Mucosa of descending colon (tissue), 3 donors: ENCODE data around the gene ARHGDIB. TPM values are rescaled to one million over a fixed set of nuclear protein-coding genes. Genes with fewer than 3 reads are reported as not detected.

Experiments used
- ATAC-seq: fragments of 200-7000 bp; cut with Tn5 transposase; one replicate; pipeline ENCODE4 v1.9.1; 2020; ENCODE audit warnings: mild to moderate bottlenecking, moderate library complexity
- DNase-seq, 3 donors: peaks; one replicate each; pipeline ENCODE4 v3.0.0-alpha.2; 2020
- H3K36me3 ChIP-seq: fragments of 200-600 bp; one replicate; pipeline ENCODE4 v1.8.0; 2021; ENCODE audit warnings: low read depth, mild to moderate bottlenecking
- H3K4me1 ChIP-seq: fragments of 200-600 bp; one replicate; pipeline ENCODE4 v1.8.0; 2021; ENCODE audit warnings: low read depth, mild to moderate bottlenecking
- H3K4me3 ChIP-seq: fragments of 200-600 bp; one replicate; pipeline ENCODE4 v1.8.0; 2021; ENCODE audit warnings: mild to moderate bottlenecking
- H3K9me3 ChIP-seq: fragments of 200-600 bp; one replicate; pipeline ENCODE4 v1.8.0; 2021; ENCODE audit warnings: mild to moderate bottlenecking
- intact Hi-C, 2 donors: fragments of 100-400 bp; cut with DNase I in 1 of 2; cut with micrococcal nuclease in 1 of 2; formaldehyde crosslinking; loops; one replicate each; pipeline versions ENCODE4 v1.11.0 to v1.11.1; 2022; cut with DNase I, micrococcal nuclease
- total RNA-seq, 3 donors: library from RNA; stranded (reverse); fragmentation: NEBNext Ultra II Directional in 2 of 3; extraction: Animal tissue kit (Norgen Biotek cat#: 25700) in 2 of 3; gene quantifications; one replicate each; pipeline versions ENCODE4 v1.2.1 to v1.2.4, GENCODE V29; 2021 to 2023
- TF ChIP-seq, protein P1 (sequence below): fragments of 200-600 bp; IDR thresholded peaks from one replicate; pipeline ENCODE4 v1.8.0; 2022; ENCODE audit warnings: antibody characterized with exemption, mild to moderate bottlenecking
- donor health status: DM: no; HTN: no; CAD: no; lungs with moderate emphysema.
- donor health status: DM: no; HTN: no; CAD: no.
- donor health status: DM: no; HTN: yes; CAD: no.

The ARHGDIB gene
- total RNA-seq, 3 donors from 2014 or later = 26.2 to 78.2 (median 37.8) TPM

DNA sequence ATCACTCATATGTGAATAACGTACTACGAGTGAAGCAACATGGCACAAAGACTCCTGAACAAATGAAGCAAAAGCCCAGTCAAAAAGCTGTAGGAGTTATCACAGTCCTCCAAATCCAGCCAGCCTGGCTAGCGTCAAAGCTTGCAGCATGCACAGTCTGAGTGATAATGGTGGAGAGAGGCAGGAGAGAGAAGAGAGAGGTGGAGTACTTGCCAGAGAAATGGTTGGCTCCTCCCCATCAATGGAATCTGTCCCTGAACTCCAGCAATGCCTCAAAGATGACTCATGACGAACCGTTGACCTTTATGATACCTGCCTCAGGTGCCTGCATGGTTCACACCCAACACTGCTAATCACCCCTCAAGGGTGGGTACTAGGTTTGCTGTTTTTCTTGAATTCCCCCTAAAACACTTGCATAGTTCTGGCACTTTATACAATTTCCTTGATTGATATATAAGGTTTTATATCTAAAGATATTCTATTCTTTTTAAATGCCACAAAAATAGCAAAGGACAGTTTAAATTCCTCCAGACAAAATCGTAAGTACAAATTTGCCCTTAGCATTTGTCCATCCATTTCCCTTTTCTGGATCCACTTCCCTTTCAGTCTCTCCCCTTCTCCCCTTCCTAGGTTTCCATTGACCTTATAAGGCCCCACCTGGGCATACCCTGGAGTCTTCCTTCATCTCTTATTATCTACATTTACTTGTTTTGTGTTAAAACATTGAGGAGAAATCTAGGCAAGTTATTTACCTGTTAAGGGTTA lies 10.2 kb downstream of the ARHGDIB start:
- DNase-seq (no peak), ATAC-seq (peak; percentile 73)
- Histone ChIP-seq H3K4me1 (peaks cover 15% of the 10 kb centered on the region), H3K9me3 (no peaks in the 10 kb centered on the region), H3K4me3 (no peak overlapping the region), H3K36me3 (no peaks in the 10 kb centered on the region)
- intact Hi-C loops = no loop called here
- TF ChIP-seq, protein P1, sequence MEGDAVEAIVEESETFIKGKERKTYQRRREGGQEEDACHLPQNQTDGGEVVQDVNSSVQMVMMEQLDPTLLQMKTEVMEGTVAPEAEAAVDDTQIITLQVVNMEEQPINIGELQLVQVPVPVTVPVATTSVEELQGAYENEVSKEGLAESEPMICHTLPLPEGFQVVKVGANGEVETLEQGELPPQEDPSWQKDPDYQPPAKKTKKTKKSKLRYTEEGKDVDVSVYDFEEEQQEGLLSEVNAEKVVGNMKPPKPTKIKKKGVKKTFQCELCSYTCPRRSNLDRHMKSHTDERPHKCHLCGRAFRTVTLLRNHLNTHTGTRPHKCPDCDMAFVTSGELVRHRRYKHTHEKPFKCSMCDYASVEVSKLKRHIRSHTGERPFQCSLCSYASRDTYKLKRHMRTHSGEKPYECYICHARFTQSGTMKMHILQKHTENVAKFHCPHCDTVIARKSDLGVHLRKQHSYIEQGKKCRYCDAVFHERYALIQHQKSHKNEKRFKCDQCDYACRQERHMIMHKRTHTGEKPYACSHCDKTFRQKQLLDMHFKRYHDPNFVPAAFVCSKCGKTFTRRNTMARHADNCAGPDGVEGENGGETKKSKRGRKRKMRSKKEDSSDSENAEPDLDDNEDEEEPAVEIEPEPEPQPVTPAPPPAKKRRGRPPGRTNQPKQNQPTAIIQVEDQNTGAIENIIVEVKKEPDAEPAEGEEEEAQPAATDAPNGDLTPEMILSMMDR = no peak

DNA sequence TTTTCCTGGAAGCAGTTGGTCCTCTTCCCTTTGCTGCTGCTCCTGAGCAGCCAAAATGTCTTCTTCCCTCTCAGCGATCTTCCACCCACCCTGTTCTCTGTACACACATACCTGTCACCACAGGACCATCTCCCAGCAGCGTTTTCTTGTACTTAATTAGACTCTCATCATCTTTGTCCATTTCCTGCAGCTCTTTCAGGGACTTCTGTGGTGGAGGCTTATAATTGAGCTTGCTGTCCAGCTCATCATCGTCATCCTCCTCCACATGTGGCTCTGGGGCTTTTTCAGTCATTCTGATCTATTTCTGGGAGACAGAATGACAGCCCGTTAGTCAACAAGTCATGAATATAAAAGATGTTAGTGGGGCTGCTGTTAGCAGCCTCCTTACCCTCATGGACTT lies 11.0 kb downstream of the ARHGDIB start:
- Histone ChIP-seq H3K9me3 (no peaks in the 10 kb centered on the region), H3K36me3 (no peaks in the 10 kb centered on the region), H3K4me1 (peaks cover 15% of the 10 kb centered on the region), H3K4me3 (no peak overlapping the region)
- ATAC-seq = no peak
- TF ChIP-seq, protein P1 = no peak
- intact Hi-C loops = no loop called here
- no peak for DNase-seq

DNA sequence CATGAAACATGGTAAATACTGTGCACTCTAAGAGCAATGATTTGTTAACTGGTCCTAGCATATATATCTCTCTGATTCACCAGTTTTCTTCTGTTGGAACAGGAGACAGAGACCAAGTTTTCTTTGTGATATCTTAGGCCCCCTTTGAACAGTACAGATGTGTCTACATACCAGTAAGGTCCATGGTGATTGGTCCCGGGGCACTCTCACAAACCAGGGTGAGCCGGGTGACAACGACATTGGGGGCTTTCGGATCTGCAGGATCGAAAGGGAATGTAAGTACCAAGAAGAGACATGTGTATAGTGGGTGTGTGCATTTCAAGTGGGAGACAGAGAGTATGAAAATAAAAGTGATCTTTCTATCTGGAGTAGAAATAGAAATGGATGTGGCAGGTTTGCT lies 11.8 kb downstream of the ARHGDIB start:
- peak in 1 of 3 donors; percentile 34 for DNase-seq
- Histone ChIP-seq H3K36me3 (no peaks in the 10 kb centered on the region), H3K4me1 (peaks cover 15% of the 10 kb centered on the region), H3K4me3 (no peak overlapping the region), H3K9me3 (no peaks in the 10 kb centered on the region)
- intact Hi-C loops = no loop called here
- TF ChIP-seq, protein P1 = no peak
- no peak for ATAC-seq

DNA sequence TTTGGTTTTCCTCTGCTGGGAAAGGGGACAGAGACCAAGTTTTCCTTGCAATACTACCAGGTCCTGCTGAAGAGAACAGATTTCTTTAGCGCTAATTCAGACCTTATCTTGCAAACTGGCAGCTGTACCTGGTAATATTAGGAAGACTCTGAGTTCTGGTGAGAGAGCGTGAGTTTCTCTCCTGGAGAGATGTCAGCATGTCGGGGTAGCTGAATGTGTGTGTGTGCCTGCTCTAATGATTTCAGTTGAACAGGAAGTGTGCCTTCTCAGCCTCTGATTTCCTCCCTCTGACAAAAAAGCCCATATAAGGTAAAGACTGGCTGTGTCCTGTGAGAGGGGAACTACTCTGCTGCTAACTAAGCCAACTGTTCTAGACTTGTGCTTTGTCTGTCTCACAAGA lies 12.7 kb downstream of the ARHGDIB start:
- Histone ChIP-seq H3K4me3 (no peak overlapping the region), H3K9me3 (no peaks in the 10 kb centered on the region), H3K36me3 (no peaks in the 10 kb centered on the region), H3K4me1 (peaks cover 15% of the 10 kb centered on the region)
- TF ChIP-seq, protein P1 = no peak
- intact Hi-C loops = no loop called here
- DNase-seq (peak in 1 of 3 donors; percentile 54), ATAC-seq (peak; percentile 84)

DNA sequence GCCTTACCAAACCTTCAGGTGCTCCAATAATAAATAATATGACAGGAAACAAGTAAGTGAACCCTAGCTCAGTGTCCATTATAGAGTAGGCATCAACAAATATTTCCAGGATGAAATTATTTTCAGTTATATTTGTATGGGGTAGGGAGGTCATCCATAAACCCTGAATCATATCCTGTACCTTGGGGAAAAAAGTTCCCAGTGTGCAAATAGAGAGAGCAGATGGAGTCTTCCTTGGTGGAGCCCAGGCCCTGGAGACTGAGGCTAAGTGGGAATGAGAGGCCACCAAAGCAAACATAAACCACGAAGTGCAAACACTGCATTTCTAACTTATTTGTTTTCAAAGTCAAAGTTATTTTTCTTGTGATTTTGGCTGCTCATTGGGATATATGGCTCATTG lies 14.5 kb downstream of the ARHGDIB start:
- DNase-seq (no peak), ATAC-seq (peak; percentile 29)
- intact Hi-C loops = no loop called here
- H3K36me3 ChIP-seq = no peaks in the 10 kb centered on the region
- H3K4me3 ChIP-seq = no peak overlapping the region
- peaks cover 15% of the 10 kb centered on the region for H3K4me1 ChIP-seq
- TF ChIP-seq, protein P1 = no peak
- H3K9me3 ChIP-seq = no peaks in the 10 kb centered on the region
